Esophagus muscularis mucosa (tissue), 4 donors: ENCODE measurements around the gene SCN8A. TPM values are rescaled to one million over a fixed set of nuclear protein-coding genes. Genes with fewer than 3 reads are reported as not detected.

Experiments
- DNase-seq: peaks from one replicate; pipeline ENCODE4 v3.0.0-alpha.2; 2017; ENCODE audit errors: extremely low spot score
- H3K27ac ChIP-seq, 4 donors: fragments of 200-600 bp; sonication (generic); replicated peaks in 1 of 4; 1 replicate in 3 of 4; 2 replicates in 1 of 4; pipeline ENCODE4 v1.5.1; 2016 to 2019; ENCODE audit warnings: mild to moderate bottlenecking in 1 of 4
- H3K27me3 ChIP-seq, 4 donors: fragments of 200-600 bp; sonication (generic); one replicate each; pipeline versions ENCODE4 v1.5.1 to v1.6.0; 2016 to 2019
- H3K36me3 ChIP-seq, 4 donors: fragments of 200-600 bp; sonication (generic); one replicate each; pipeline ENCODE4 v1.5.1; 2016 to 2019
- H3K4me1 ChIP-seq, 4 donors: fragments of 200-600 bp; sonication (generic); one replicate each; pipeline ENCODE4 v1.5.1; 2016 to 2019
- H3K4me3 ChIP-seq, 4 donors: fragments of 200-600 bp; sonication (generic); 1 replicate in 2 of 4; 2 replicates in 2 of 4; pipeline ENCODE4 v1.5.1; 2016 to 2019; ENCODE audit warnings: mild to moderate bottlenecking in 4 of 4, moderate library complexity in 1 of 4
- H3K9me3 ChIP-seq, 4 donors: fragments of 200-600 bp; sonication (generic); 1 replicate in 3 of 4; 2 replicates in 1 of 4; pipeline ENCODE4 v1.5.1; 2016 to 2019
- EP300 ChIP-seq: sonication (generic); formaldehyde crosslinking; IDR thresholded peaks from one replicate; pipeline ENCODE4 v1.6.1; 2017; ENCODE audit warnings: antibody characterized with exemption
- POLR2A ChIP-seq: fragments of 450-650 bp; IDR thresholded peaks from one replicate; pipeline ENCODE4 v1.6.1; 2017; ENCODE audit warnings: antibody characterized with exemption, moderate library complexity, mild to moderate bottlenecking, low read depth
- POLR2AphosphoS5 ChIP-seq, 2 donors: sonication (generic); formaldehyde crosslinking; IDR thresholded peaks; one replicate each; pipeline ENCODE4 v1.6.1; 2017; ENCODE audit warnings: antibody characterized with exemption in 2 of 2
- WGBS: methylation state at CpG from one replicate; pipeline ENCODE4 v1.1.5; 2018; 5-methylcytosine and 5-hydroxymethylcytosine counted together
- intact Hi-C: fragments of 100-400 bp; cut with DNase I; formaldehyde crosslinking; loops from one replicate; pipeline ENCODE4 v1.15.1; 2023
- total RNA-seq, 4 donors: library from RNA; depleted of rRNA; stranded (reverse); fragments of >200 nt; gene quantifications; one replicate each; pipeline versions ENCODE4 v1.1.0 to v1.2.1, GENCODE V29; 2016
- TF ChIP-seq, protein P1 (sequence below), 3 experiments: fragments of 200-600 bp in 2 of 3; fragments of 450-650 bp in 1 of 3; sonication (generic) in 2 of 3; IDR thresholded peaks; one replicate each; pipeline ENCODE4 v1.5.1; 2017 to 2019; ENCODE audit warnings: antibody characterized with exemption in 3 of 3, mild to moderate bottlenecking in 2 of 3, moderate library complexity in 1 of 3

SCN8A gene
- total RNA-seq, 4 donors from 2014 or later, result 0.26 to 0.42 (median 0.31) TPM

DNA sequence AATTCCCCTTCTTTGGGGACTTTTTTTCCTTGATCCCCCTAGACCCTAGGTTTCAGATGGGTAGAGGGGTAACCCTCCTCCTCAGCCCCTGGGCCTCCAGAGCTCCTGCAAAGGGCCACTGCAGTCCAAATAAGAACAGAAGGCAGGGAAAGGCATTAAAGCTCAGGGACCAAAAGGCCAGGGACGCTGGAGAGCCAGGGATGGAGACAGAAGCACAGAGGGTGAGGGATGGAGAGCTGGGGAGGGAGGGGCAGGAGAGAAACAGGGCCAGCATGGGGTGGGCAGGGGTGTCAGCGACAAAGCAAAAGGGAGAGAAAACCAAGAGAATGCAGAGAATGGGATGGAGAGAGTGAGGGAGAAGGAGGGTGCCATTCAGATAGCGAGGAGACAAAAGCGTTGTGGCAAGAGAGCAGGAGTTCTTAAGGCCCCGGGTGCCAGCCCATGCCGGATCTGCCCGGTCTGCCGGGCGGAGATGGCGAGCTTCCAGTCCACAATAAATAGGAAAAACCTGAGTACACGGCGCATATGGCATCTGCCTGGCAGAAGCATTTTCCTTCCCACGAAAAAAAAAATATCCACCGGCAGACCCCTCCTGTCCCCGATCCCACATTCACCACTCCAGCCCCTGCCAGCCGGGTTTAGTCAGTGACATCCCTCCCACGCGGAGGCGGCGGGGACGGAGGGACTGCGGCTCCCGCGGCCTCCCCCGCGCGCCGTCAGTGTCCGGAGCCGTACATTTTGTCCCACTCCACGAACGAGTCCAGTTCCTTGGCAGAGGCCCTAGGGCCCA lies 228.9 kb downstream of the SCN8A start:
- Histone ChIP-seq H3K27me3 (peaks cover 0 to 83% (median 10%) of the 10 kb centered on the region in 4 donors), H3K9me3 (no peaks in the 10 kb centered on the region), H3K4me1 (peaks cover 11 to 31% (median 24%) of the 10 kb centered on the region in 4 donors), H3K27ac (peak overlapping the region in 2 of 4 donors; percentile 27 to 33), H3K4me3 (peak overlapping the region; percentile 48 to 62 (median 52)), H3K36me3 (no peaks in the 10 kb centered on the region)
- no peak for DNase-seq
- TF ChIP-seq POLR2A, result no peak
- TF ChIP-seq, protein P1, sequence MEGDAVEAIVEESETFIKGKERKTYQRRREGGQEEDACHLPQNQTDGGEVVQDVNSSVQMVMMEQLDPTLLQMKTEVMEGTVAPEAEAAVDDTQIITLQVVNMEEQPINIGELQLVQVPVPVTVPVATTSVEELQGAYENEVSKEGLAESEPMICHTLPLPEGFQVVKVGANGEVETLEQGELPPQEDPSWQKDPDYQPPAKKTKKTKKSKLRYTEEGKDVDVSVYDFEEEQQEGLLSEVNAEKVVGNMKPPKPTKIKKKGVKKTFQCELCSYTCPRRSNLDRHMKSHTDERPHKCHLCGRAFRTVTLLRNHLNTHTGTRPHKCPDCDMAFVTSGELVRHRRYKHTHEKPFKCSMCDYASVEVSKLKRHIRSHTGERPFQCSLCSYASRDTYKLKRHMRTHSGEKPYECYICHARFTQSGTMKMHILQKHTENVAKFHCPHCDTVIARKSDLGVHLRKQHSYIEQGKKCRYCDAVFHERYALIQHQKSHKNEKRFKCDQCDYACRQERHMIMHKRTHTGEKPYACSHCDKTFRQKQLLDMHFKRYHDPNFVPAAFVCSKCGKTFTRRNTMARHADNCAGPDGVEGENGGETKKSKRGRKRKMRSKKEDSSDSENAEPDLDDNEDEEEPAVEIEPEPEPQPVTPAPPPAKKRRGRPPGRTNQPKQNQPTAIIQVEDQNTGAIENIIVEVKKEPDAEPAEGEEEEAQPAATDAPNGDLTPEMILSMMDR (IDR thresholded peaks at IDR 0.05), result no peak
- intact Hi-C loops, result loop anchor here (10.0 kb wide), 1 partner anchor 395 kb away; the partner anchor contains the start of gene SLC4A8
- 33% methylated on average over 16 of the region's 32 CpGs for WGBS

DNA sequence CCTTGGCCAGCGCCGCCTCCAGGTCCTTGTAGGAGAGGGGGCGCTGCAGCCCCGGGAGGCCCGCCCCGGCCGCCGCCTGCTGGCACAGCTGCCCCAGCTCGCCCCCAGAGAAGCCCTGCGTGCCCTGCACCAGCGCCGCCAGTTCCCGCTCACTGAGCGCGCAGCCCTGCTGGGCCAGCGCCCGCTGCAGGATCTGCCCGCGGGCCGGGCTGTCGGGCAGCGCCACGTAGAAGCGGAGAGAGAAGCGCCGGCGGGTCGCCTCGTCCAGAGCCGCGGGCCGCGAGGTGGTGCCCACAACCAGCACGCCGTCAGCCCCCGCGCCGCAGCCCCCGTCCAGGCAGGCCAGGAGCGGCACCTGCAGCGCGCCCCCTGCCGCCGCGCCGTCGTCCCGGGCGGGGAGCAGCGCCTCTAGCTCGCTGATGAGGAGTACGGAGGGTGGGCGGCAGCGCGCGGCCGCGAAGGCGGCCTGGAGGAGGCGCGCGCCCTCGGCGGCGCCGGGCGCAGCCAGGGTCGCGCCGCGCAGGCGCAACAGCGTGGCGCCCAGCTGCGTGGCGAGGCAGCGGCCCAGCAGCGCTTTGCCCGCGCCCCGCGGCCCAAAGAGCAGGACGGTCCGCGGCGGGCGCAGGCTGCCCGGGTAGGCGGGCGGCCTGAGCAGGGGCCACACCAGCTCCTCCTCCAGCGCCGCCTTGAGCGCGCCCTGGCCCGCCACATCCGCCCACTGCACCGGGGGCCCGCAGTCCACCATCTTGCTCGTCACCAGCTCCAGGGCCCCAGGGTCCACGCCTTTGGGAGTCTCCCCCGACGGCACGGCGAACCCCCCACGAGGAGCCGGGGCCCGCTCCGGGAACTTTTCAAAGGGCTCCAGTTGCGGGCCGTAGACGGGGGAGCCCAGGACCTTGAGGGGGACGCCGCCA lies 229.8 kb downstream of the SCN8A start:
- Histone ChIP-seq H3K4me3 (peak overlapping the region; percentile 48 to 62 (median 52)), H3K36me3 (no peaks in the 10 kb centered on the region), H3K4me1 (peaks cover 6 to 25% (median 20%) of the 10 kb centered on the region in 4 donors), H3K27me3 (peaks cover 0 to 74% (median 10%) of the 10 kb centered on the region in 4 donors), H3K27ac (peak overlapping the region; percentile 17 to 55 (median 46)), H3K9me3 (no peaks in the 10 kb centered on the region)
- TF ChIP-seq POLR2A (no peak), EP300 (no peak), POLR2AphosphoS5 (IDR thresholded peaks at IDR 0.05) (no peak)
- TF ChIP-seq, protein P1 (IDR thresholded peaks at IDR 0.05), result peak in 2 of 3 experiments; percentile 12 to 13
- no peak for DNase-seq
- intact Hi-C loops, result loop anchor here (10.0 kb wide), 1 partner anchor 396 kb away; the partner anchor contains the start of gene SLC4A8
- 9% methylated on average over 35 of the region's 113 CpGs for WGBS

DNA sequence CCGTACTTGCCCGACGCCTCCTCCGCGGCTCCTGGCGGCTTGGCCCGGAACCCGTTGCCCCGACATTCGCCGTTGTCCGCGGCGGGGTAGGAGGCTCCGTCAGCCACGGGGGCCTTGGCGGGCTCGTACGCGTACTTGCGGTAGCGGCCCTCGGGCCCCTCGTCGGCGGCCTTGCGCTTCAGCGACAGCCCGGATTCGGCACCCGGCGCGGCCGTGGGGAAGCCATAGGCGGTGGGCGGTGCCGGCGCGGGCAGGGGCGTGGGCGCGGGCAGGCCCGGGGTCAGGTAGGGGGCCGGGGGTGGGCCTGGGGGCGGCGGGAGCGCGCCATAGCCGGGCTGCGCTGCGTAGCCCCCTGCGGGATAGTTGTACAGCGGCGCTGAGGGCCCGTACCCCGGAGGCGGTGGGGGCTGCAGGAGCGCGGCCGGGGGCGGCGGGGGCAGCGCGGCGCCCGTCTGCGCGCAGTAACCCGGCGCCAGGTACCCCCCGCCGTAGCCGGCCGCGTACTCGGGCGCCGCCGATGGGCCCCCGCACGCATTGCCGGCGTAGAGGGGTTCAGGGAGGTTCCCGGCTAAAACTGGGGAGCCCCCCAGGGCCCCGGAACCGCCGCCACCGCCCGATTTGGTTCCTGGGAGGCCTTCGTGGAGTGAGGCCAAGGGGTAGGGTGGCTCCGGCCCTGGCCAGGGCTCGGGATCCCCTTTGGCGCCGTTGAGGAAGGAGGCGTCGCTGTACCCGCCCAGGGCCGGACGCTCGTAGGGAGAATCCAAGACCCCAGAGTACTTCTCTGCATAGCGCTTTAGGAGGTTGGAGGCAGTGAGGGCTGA lies 230.6 kb downstream of the SCN8A start:
- H3K36me3 ChIP-seq, result no peaks in the 10 kb centered on the region
- peak overlapping the region; percentile 48 to 62 (median 52) for H3K4me3 ChIP-seq
- no peaks in the 10 kb centered on the region for H3K9me3 ChIP-seq
- intact Hi-C loops, result loop anchor here (10.0 kb wide), 1 partner anchor 397 kb away; the partner anchor contains the start of gene SLC4A8
- H3K27ac ChIP-seq, result peak overlapping the region; percentile 17 to 55 (median 46)
- TF ChIP-seq POLR2AphosphoS5 (IDR thresholded peaks at IDR 0.05), result no peak
- 40% methylated on average over 30 of the region's 101 CpGs for WGBS
- peaks cover 0 to 66% (median 10%) of the 10 kb centered on the region in 4 donors for H3K27me3 ChIP-seq
- peaks cover 6 to 25% (median 20%) of the 10 kb centered on the region in 4 donors for H3K4me1 ChIP-seq
- no peak for DNase-seq

- H3K9me3 ChIP-seq, result no peaks in the 10 kb centered on the region
- no peak for DNase-seq
- no peak overlapping the region for H3K27ac ChIP-seq
- H3K36me3 ChIP-seq, result no peaks in the 10 kb centered on the region
- H3K27me3 ChIP-seq, result peaks cover 0 to 60% (median 10%) of the 10 kb centered on the region in 4 donors
- H3K4me1 ChIP-seq, result peaks cover 6 to 25% (median 20%) of the 10 kb centered on the region in 4 donors
- TF ChIP-seq POLR2AphosphoS5 (IDR thresholded peaks at IDR 0.05) (no peak), POLR2A (no peak), EP300 (no peak)
- TF ChIP-seq, protein P1 (IDR thresholded peaks at IDR 0.05), result no peak
- WGBS, result 90% methylated on average over 14 of the region's 16 CpGs
- intact Hi-C loops, result loop anchor here (10.0 kb wide), 1 partner anchor 397 kb away; the partner anchor contains the start of gene SLC4A8
- H3K4me3 ChIP-seq, result peak overlapping the region in 3 of 4 donors; percentile 49 to 62 (median 55)
Observed at GRCh38 chr12:51822261-51822616, 231.2 kb downstream of the SCN8A start.
